IPS-15b (cell line): Measurements from ENCODE around the gene LKAAEAR1.
A peak's percentile ranks its signal among the peaks of the same experiment; 100 is the strongest.

Experiments used
- H3K27me3 ChIP-seq: one replicate; pipeline ENCODE4 v1.6.1; 2013; ENCODE audit warnings: low read length; ENCODE audit not compliant: control insufficient read depth, insufficient read depth
- H3K36me3 ChIP-seq: one replicate; pipeline ENCODE4 v1.6.1; 2013; ENCODE audit warnings: low read length; ENCODE audit not compliant: control insufficient read depth, insufficient read depth
- H3K4me1 ChIP-seq: one replicate; pipeline ENCODE4 v1.6.1; 2013; ENCODE audit warnings: mild to moderate bottlenecking, low read length; ENCODE audit not compliant: control insufficient read depth, insufficient read depth
- H3K4me3 ChIP-seq: one replicate; pipeline ENCODE4 v1.5.1; 2013; ENCODE audit warnings: low read depth, low read length
- H3K9ac ChIP-seq: one replicate; pipeline ENCODE4 v1.6.1; 2013; ENCODE audit warnings: low read depth, mild to moderate bottlenecking, low read length
- H3K9me3 ChIP-seq: one replicate; pipeline ENCODE4 v1.6.1; 2013; ENCODE audit warnings: mild to moderate bottlenecking, low read length; ENCODE audit not compliant: control insufficient read depth, insufficient read depth

LKAAEAR1 gene

DNA sequence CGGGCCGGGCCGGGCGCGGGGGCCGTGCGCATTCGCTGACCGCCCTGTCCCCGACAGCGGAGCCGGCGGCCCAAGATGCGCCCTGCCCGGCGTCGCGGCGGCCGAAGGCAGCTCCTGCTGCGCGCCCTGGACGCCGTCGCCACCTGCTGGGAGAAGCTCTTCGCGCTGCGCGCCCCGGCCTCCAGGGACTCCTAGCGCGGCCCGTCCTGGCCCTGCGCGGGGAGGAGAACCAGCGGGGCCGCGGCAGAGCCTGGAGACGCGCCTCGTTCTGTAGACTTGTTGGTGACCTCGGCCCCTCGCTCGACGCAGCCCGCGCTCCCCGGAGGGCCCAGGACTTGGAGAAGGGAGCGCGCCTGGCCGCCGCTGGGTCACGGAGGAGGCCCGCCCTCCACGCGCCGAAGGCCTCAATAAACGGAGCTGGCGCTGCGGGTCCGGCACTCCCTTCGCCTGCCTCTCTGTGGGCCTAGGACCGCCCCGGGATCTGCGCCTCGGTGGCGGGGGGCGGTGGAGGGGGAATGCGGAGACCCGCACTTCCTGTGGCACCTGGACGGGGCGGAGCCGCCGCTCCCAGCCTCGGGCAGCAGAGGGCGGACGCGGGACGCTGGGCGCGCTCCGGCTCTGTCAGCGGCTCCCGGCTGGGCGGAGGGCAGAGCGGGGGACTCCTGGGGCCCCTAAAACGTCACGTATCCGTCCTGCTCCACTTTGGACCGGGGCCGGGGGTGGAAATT, 45.5 kb downstream of the LKAAEAR1 start:
- peak overlapping the region; percentile 47 for H3K9ac ChIP-seq
- no peaks in the 10 kb centered on the region for H3K9me3 ChIP-seq

DNA sequence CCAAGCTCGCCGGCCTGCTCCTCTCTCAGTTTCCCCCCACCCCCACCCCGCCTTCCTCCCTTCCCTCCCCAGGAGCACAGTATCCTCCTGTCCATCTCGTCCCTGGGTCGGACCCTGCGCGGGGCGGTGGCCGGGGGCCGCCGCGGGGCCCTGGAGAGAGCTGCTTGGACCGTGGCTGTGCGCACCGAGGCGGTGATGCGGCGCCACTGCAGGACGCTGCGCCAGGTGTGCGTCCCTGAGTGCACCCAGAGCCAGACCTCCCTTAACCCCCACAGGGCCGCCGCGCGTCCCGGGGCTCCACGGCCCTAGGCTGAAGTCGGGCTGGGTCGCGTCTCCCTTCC, 46.0 kb downstream of the LKAAEAR1 start:
- peak overlapping the region; percentile 58 for H3K4me3 ChIP-seq
- peaks cover 35% of the 10 kb centered on the region for H3K27me3 ChIP-seq
- H3K4me1 ChIP-seq, result no peaks in the 10 kb centered on the region
- H3K9ac ChIP-seq, result no peak overlapping the region
- no peaks in the 10 kb centered on the region for H3K9me3 ChIP-seq
- peaks cover 9% of the 10 kb centered on the region for H3K36me3 ChIP-seq

More for the DNA sequence above, 45.5 kb downstream of the LKAAEAR1 start:
- no peaks in the 10 kb centered on the region for H3K4me1 ChIP-seq
- H3K4me3 ChIP-seq, result peak overlapping the region; percentile 58
- H3K36me3 ChIP-seq, result peaks cover 9% of the 10 kb centered on the region
- peaks cover 40% of the 10 kb centered on the region for H3K27me3 ChIP-seq

- Histone ChIP-seq H3K4me3 (peak overlapping the region; percentile 58), H3K4me1 (no peaks in the 10 kb centered on the region), H3K27me3 (peaks cover 35% of the 10 kb centered on the region), H3K36me3 (peaks cover 9% of the 10 kb centered on the region), H3K9ac (no peak overlapping the region), H3K9me3 (no peaks in the 10 kb centered on the region)
Observed at GRCh38 chr20:64037498-64038213, 46.5 kb downstream of the LKAAEAR1 start.

DNA sequence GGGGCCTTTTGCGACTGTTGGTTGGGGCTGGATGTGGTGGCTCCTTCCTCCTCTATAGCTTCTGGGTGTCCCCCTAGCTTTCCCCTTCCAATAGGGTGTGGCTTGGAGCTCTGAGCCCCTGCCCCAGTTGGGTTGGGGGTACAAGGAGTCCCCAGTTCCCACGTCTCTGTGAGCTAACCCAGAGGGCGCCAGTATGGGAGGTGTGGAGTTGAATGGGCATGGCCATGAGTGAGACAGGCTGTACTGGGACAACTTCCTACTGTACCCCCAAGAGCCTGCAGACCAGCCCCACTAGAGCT, 47.0 kb downstream of the LKAAEAR1 start:
- no peak overlapping the region for H3K9ac ChIP-seq
- H3K9me3 ChIP-seq, result no peaks in the 10 kb centered on the region
- peaks cover 33% of the 10 kb centered on the region for H3K27me3 ChIP-seq
- no peaks in the 10 kb centered on the region for H3K4me1 ChIP-seq
- H3K4me3 ChIP-seq, result no peak overlapping the region
- peaks cover 13% of the 10 kb centered on the region for H3K36me3 ChIP-seq

DNA sequence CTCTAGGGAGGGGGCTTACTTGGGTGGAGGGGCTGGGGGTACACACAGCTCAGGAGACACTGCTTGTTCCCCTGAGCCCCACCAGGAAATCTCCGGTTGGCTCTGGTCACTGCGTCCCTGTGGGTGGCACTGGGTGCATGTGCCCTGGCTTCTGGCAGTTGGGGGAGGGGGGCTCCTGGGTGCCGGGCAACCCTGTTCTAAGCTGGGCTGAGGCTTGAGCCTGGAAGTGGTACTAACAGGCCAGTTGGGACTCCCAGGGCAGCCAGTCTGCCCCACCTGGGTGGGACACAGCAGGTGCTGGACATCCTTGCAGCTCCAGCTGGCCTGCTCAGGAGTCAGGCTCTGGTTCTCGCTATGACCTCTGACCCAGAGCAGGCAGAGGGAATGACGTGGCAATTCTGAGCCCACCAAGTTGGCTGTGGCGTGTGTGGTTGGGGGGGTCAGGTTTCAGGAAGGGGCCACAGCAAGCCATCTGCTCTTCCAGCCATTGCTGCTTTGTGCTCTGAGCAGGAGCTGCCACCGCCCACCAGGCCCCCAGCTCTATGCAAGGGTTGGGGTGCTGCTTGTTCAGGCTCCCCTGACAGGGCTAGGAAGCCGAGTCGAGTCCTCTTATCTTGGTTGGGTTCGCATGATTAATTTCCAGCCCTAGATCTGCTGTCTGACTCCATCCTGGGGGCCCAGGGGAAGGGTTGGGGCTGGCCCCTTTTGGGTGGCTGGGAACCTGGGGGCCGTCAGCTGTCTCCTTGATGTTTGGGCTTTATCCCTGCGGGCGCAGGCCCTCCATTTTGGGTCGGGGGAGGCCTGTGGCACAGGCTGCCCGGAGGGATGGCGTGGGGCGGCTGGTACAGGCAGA, 47.6 kb downstream of the LKAAEAR1 start:
- H3K36me3 ChIP-seq, result peaks cover 19% of the 10 kb centered on the region
- H3K9me3 ChIP-seq, result no peaks in the 10 kb centered on the region
- no peak overlapping the region for H3K4me3 ChIP-seq
- no peak overlapping the region for H3K9ac ChIP-seq
- H3K4me1 ChIP-seq, result no peaks in the 10 kb centered on the region
- peaks cover 27% of the 10 kb centered on the region for H3K27me3 ChIP-seq

DNA sequence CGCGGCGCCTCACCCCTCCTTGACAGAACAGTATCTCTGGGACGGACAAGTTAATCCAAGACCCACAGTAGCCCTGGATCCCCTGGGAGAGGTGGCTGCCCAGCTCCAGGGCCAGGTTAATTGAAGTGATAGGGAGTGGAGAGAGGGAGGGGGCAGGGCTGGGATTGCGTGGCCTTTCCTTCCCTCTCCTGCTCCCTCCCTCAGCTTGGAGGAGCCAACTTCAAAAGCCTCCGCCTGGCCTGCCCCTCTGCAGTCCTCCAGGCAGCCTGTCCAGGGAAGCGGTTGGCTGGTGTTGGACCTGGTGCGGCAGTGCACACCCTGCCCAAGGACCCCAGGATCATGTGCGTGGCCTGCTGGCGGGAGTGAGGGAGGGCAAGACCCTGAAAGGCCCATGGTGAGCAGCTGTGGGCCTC, 48.3 kb downstream of the LKAAEAR1 start, which contains the start of gene C20orf204:
C20orf204 (plus strand) TSS at position 250 of the 413 bp plus-strand sequence; CDS start at position 392, 142 bp downstream.
- Histone ChIP-seq H3K27me3 (peaks cover 21% of the 10 kb centered on the region), H3K4me1 (no peaks in the 10 kb centered on the region), H3K36me3 (peaks cover 23% of the 10 kb centered on the region), H3K4me3 (no peak within 1 kb of the TSS), H3K9me3 (no peaks in the 10 kb centered on the region), H3K9ac (no peak within 1 kb of the TSS)

DNA sequence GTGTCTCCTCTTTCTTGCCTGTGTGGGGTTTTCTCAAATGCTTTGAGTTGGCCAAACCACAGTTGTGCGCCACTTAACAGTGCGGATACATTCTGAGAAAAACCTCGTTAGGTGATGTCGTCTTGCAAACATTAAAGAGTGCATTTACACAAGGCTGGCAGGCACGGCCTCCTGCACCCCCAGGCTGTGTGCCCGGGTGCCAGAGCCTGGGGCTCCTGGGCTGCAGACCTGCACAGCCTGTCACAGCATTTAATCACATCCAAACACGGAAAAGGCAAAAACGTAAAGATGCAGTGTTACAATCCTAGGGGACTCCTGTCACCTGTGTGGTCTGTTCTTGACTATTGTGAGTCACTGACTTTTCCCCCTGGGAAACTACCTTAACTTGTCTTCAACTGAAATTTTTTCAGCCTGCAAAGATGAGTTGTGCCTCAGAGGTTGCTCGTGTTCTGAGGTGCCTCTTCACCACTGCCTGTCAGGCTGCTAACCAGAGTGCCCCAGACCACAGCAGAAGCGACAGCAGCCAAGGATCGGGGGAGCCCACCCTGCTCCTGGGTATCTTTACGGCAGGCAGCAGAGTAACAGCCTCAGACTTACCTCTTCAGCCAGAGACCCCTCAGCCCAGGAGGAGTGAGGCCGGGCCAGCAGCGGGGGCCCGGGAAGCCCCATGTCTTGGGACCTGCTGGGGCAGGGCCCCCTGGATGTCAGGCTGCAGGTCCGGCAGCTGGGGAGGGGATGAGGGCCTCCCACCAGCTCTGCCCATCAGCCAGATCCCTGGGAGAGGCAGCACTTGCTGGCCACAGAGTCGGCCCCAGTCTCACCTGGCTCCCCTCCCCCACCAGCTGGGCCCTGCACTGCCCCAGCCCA, 48.9 kb downstream of the LKAAEAR1 start:
- Histone ChIP-seq H3K9ac (no peak overlapping the region), H3K4me1 (no peaks in the 10 kb centered on the region), H3K9me3 (no peaks in the 10 kb centered on the region), H3K4me3 (no peak overlapping the region), H3K36me3 (peaks cover 27% of the 10 kb centered on the region), H3K27me3 (peaks cover 15% of the 10 kb centered on the region)

DNA sequence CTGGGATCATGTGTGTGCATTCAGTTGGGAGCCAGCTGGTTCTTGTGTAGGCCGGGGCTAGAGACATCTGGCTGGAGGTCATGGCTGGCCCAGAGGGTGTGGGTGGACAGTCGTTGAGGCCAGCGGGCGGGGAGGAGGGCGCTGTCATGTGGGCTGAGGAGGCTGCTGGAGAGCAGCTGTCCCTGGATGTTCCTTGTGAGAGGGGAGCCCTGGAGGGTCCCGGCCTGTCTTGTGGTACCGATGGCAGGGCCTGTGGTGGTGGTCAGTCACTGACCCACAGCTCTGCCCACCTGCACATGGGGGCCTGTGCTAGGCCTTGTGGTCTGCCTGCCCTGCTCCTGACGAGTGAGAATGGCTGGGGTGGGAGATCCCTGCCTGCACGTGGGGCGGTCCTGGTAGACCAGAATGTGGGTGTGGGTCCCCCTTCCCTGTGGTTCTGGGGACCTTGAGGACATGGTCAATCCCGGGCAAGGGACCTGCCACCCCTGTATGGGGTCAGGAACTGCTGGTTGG, 50.2 kb downstream of the LKAAEAR1 start:
- Histone ChIP-seq H3K9ac (no peak overlapping the region), H3K4me3 (no peak overlapping the region), H3K9me3 (no peaks in the 10 kb centered on the region), H3K4me1 (no peaks in the 10 kb centered on the region), H3K36me3 (peaks cover 38% of the 10 kb centered on the region), H3K27me3 (peaks cover 2% of the 10 kb centered on the region)
